Left hindlimb (tissue), 1 donor: ENCODE measurements around the gene SPOUT1.
"Not testable (repeated sequence)": the region's sequence is repeated elsewhere in the genome, so short reads cannot be mapped to it uniquely, and the experiment has no call there.

Experiments used
- DNase-seq: peaks from one replicate; pipeline ENCODE4 v3.0.0-alpha.2; 2018

The SPOUT1 gene

GRCh38 chr9:128808543-128808942 lies 21.1 kb downstream of the SPOUT1 start:
- no peak for DNase-seq

GRCh38 chr9:128807827-128808226 lies 21.8 kb downstream of the SPOUT1 start:
- DNase-seq: no peak

- DNase-seq: no peak
Measured at GRCh38 chr9:128805661-128806060, 23.9 kb downstream of the SPOUT1 start.

- no peak for DNase-seq
Measured at GRCh38 chr9:128802482-128802881, 27.1 kb downstream of the SPOUT1 start.

- no peak for DNase-seq
Measured at GRCh38 chr9:128800061-128800460, 29.5 kb downstream of the SPOUT1 start.

- no peak for DNase-seq
Measured at GRCh38 chr9:128798896-128799295, 30.7 kb downstream of the SPOUT1 start.

GRCh38 chr9:128794961-128795360 lies 34.6 kb downstream of the SPOUT1 start:
- not testable (repeated sequence) for DNase-seq

- DNase-seq: no peak
Measured at GRCh38 chr9:128792978-128793686, 36.5 kb downstream of the SPOUT1 start.

- DNase-seq: no peak
Measured at GRCh38 chr9:128792134-128792533, 37.5 kb downstream of the SPOUT1 start.

GRCh38 chr9:128790536-128790935 lies 39.1 kb downstream of the SPOUT1 start:
- no peak for DNase-seq

- DNase-seq: no peak
Measured at GRCh38 chr9:128788445-128788844, 41.1 kb downstream of the SPOUT1 start.

GRCh38 chr9:128787659-128788058 lies 41.9 kb downstream of the SPOUT1 start:
- DNase-seq: no peak

- DNase-seq: peak; percentile 93
Measured at GRCh38 chr9:128786681-128787601, 42.7 kb downstream of the SPOUT1 start, which contains the start of gene TBC1D13. TBC1D13 (plus strand) TSS chr9:128787253; CDS start chr9:128787354, 101 bp downstream.

GRCh38 chr9:128785427-128785826 lies 44.2 kb downstream of the SPOUT1 start:
- no peak for DNase-seq

- no peak for DNase-seq
Measured at GRCh38 chr9:128782669-128783068, 46.9 kb downstream of the SPOUT1 start.

GRCh38 chr9:128781187-128782070 lies 48.2 kb downstream of the SPOUT1 start:
- DNase-seq: no peak

GRCh38 chr9:128780093-128780492 lies 49.5 kb downstream of the SPOUT1 start:
- not testable (repeated sequence) for DNase-seq

- DNase-seq: no peak
Measured at GRCh38 chr9:128774804-128775203, 54.8 kb downstream of the SPOUT1 start.

GRCh38 chr9:128773049-128773448 lies 56.5 kb downstream of the SPOUT1 start:
- no peak for DNase-seq

- DNase-seq: peak; percentile 91
Measured at GRCh38 chr9:128771745-128772519, 57.7 kb downstream of the SPOUT1 start, which contains the start of gene ZER1. ZER1 (minus strand) TSS chr9:128771927; CDS start chr9:128755565, 16,362 bp downstream.

GRCh38 chr9:128771094-128771721 lies 58.4 kb downstream of the SPOUT1 start:
- no peak for DNase-seq
